Ascending aorta (tissue), 2 donors: Measurements from ENCODE around the gene ILDR2. TPM values are rescaled to one million over a fixed set of nuclear protein-coding genes. Genes with fewer than 3 reads are reported as not detected.

Experiments used
- DNase-seq, 2 donors: peaks; one replicate each; pipeline ENCODE4 v3.0.0-alpha.2; 2019; ENCODE audit warnings: low spot score in 2 of 2
- H3K27ac ChIP-seq, 2 donors: fragments of 200-600 bp; sonication (generic); one replicate each; pipeline ENCODE4 v1.5.1; 2016 to 2017; ENCODE audit warnings: mild to moderate bottlenecking in 1 of 2
- H3K27me3 ChIP-seq: fragments of 200-600 bp; sonication (generic); one replicate; pipeline ENCODE4 v1.5.1; 2017
- H3K36me3 ChIP-seq, 2 donors: fragments of 200-600 bp; sonication (generic); one replicate each; pipeline ENCODE4 v1.5.1; 2016
- H3K4me1 ChIP-seq, 2 donors: fragments of 200-600 bp; sonication (generic); one replicate each; pipeline ENCODE4 v1.5.1; 2016 to 2017; ENCODE audit warnings: mild to moderate bottlenecking in 1 of 2
- H3K4me3 ChIP-seq, 2 donors: fragments of 200-600 bp; sonication (generic); one replicate each; pipeline ENCODE4 v1.5.1; 2016 to 2017; ENCODE audit warnings: mild to moderate bottlenecking in 1 of 2
- H3K9me3 ChIP-seq, 2 donors: fragments of 200-600 bp; sonication (generic); one replicate each; pipeline ENCODE4 v1.5.1; 2016
- intact Hi-C: fragments of 100-400 bp; cut with DNase I; formaldehyde crosslinking; loops from one replicate; pipeline ENCODE4 v1.15.1; 2023
- total RNA-seq: library from RNA; depleted of rRNA; stranded (reverse); fragments of >200 nt; gene quantifications from one replicate; pipeline ENCODE4 v1.1.0, GENCODE V29; 2016
- TF ChIP-seq, protein P1 (sequence below), 3 experiments: fragments of 200-600 bp in 2 of 3; fragments of 450-650 bp in 1 of 3; sonication (generic) in 2 of 3; IDR thresholded peaks; one replicate each; pipeline ENCODE4 v1.5.1; 2016 to 2019; ENCODE audit warnings: antibody characterized with exemption in 3 of 3, mild to moderate bottlenecking in 1 of 3, moderate library complexity in 1 of 3

The ILDR2 gene
- total RNA-seq, 1 donor from 2014 or later = not detected

DNA sequence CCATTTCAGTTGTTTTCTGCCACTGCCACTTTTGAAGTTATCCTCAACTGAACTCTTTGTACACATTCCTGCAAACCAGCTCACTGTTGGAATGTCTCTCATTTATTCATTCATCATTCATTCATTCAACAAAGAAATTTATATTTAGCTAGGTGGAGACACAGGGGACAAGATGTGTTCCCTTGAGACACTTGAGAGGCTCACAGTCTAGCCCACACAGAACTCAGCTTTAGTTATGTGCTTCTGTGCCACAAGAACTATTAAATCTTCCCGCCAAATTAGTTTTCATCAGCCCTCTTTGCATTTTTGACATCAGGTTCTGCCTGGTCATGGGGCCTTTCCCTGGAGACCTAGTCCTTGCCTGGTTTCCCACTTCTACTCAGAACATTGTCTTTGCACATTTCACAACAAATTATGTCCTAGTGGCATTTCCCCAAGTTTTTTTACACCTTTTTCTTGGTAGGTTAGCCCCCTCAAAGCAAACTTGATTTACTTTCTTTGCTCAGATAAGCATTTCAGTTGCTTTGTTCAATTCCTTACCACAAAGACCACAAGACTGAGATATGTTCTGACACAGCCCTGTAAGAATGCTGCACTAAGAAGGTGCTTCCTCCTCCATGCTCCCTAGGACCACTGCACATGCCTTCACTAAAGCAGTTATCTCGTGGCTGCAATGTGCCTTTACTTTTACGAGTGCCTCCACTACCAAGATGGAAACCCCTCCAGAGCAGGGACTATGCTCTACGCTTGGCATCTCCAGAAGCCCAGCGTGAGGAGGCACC, 31.0 kb downstream of the ILDR2 start:
- intact Hi-C loops = no loop called here
- H3K9me3 ChIP-seq = no peaks in the 10 kb centered on the region
- H3K4me3 ChIP-seq = no peak overlapping the region
- no peaks in the 10 kb centered on the region for H3K27me3 ChIP-seq
- no peak for DNase-seq
- H3K27ac ChIP-seq = no peak overlapping the region
- peaks cover 0 to 5% of the 10 kb centered on the region in 2 donors for H3K4me1 ChIP-seq
- no peaks in the 10 kb centered on the region for H3K36me3 ChIP-seq
- TF ChIP-seq, protein P1, sequence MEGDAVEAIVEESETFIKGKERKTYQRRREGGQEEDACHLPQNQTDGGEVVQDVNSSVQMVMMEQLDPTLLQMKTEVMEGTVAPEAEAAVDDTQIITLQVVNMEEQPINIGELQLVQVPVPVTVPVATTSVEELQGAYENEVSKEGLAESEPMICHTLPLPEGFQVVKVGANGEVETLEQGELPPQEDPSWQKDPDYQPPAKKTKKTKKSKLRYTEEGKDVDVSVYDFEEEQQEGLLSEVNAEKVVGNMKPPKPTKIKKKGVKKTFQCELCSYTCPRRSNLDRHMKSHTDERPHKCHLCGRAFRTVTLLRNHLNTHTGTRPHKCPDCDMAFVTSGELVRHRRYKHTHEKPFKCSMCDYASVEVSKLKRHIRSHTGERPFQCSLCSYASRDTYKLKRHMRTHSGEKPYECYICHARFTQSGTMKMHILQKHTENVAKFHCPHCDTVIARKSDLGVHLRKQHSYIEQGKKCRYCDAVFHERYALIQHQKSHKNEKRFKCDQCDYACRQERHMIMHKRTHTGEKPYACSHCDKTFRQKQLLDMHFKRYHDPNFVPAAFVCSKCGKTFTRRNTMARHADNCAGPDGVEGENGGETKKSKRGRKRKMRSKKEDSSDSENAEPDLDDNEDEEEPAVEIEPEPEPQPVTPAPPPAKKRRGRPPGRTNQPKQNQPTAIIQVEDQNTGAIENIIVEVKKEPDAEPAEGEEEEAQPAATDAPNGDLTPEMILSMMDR (IDR thresholded peaks at IDR 0.05) = no peak

DNA sequence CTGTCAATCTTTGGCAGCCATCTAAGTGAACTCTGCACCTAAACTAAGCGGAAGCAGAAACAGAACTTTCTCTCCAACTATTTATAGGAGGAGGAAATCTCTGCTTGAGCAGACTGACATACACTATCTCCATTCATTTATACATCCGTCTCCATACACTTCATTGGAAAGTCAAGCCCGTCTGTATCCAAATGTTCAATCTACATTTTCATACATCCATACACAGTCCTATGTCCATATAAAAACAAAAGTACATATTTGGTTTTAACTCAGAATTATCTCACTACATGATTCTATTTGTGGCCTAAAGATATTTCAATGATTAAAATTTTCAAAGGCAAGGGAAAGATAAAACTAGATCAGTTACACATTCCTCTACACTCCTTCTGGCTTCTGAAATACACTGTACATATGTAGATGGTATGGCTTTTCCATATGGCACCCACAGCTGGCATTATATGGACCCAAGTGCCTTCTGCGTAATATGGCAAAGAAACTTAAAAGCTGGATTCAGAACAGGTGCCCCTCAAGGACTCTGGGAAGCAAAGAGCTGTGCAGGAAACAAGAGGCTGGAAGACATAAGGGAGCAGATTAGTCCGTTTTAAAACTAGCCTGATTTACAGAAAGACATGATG, 35.5 kb downstream of the ILDR2 start:
- TF ChIP-seq, protein P1 (IDR thresholded peaks at IDR 0.05) = no peak
- Histone ChIP-seq H3K9me3 (no peaks in the 10 kb centered on the region), H3K36me3 (no peaks in the 10 kb centered on the region), H3K4me3 (no peak overlapping the region), H3K27me3 (no peaks in the 10 kb centered on the region), H3K4me1 (no peaks in the 10 kb centered on the region), H3K27ac (no peak overlapping the region)
- DNase-seq = no peak
- intact Hi-C loops = no loop called here

DNA sequence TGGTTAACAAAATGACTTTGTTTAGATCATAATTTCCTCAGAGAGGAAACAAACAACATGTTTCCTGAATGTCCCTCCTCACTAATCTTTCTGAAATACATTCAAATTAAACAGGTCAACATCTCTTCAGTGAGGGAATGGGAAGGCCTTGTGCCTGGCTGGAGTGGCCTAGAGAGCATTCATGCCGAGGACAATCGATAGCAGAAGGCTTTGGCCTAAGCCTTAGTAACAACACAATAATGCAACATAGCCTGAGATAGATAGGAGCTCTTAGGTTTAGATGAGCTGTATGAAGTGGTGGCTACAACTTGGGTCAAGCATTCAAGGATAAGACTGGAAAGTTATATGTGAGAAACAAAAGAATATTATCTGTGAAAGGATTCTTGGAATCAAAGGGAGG, 37.4 kb downstream of the ILDR2 start:
- Histone ChIP-seq H3K4me3 (no peak overlapping the region), H3K4me1 (no peaks in the 10 kb centered on the region), H3K27me3 (no peaks in the 10 kb centered on the region), H3K9me3 (no peaks in the 10 kb centered on the region), H3K36me3 (no peaks in the 10 kb centered on the region), H3K27ac (no peak overlapping the region)
- TF ChIP-seq, protein P1 (IDR thresholded peaks at IDR 0.05) = no peak
- DNase-seq = no peak
- intact Hi-C loops = no loop called here

GRCh38 chr1:166937329-166937728, 38.0 kb downstream of the ILDR2 start:
- DNase-seq = no peak
- Histone ChIP-seq H3K36me3 (no peaks in the 10 kb centered on the region), H3K27ac (no peak overlapping the region), H3K27me3 (no peaks in the 10 kb centered on the region), H3K4me1 (no peaks in the 10 kb centered on the region), H3K4me3 (no peak overlapping the region), H3K9me3 (no peaks in the 10 kb centered on the region)
- TF ChIP-seq, protein P1 (IDR thresholded peaks at IDR 0.05) = no peak
- intact Hi-C loops = no loop called here

DNA sequence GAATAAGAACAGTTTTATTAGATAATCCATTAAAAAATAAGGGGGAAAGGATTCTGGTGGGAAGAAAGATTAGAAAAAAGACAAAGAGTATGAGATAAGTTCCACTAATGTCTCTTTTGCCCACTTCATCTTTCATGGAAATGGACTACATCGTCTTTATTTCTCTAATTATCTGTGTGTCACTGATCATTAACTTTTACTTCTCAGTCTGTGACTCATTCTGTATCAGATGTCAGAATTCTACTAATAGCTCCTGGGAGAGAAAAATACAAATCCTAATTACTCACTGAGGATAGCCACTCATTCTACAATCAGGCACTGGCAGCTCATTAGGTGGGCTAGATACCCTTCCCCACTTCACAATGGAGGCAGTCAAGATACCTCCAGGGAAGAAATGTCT, 41.7 kb downstream of the ILDR2 start:
- H3K9me3 ChIP-seq = no peaks in the 10 kb centered on the region
- no peaks in the 10 kb centered on the region for H3K4me1 ChIP-seq
- no peak for DNase-seq
- no peak overlapping the region for H3K4me3 ChIP-seq
- TF ChIP-seq, protein P1 (IDR thresholded peaks at IDR 0.05) = no peak
- intact Hi-C loops = no loop called here
- H3K36me3 ChIP-seq = no peaks in the 10 kb centered on the region
- no peak overlapping the region for H3K27ac ChIP-seq
- H3K27me3 ChIP-seq = no peaks in the 10 kb centered on the region
